Ascending aorta (tissue), 2 donors: Measurements from ENCODE around the gene TOLLIP. TPM values are rescaled to one million over a fixed set of nuclear protein-coding genes. Genes with fewer than 3 reads are reported as not detected.

Experiments
- DNase-seq, 2 donors: peaks; one replicate each; pipeline ENCODE4 v3.0.0-alpha.2; 2019; ENCODE audit warnings: low spot score in 2 of 2
- H3K27ac ChIP-seq, 2 donors: fragments of 200-600 bp; sonication (generic); one replicate each; pipeline ENCODE4 v1.5.1; 2016 to 2017; ENCODE audit warnings: mild to moderate bottlenecking in 1 of 2
- H3K27me3 ChIP-seq: fragments of 200-600 bp; sonication (generic); one replicate; pipeline ENCODE4 v1.5.1; 2017
- H3K36me3 ChIP-seq, 2 donors: fragments of 200-600 bp; sonication (generic); one replicate each; pipeline ENCODE4 v1.5.1; 2016
- H3K4me1 ChIP-seq, 2 donors: fragments of 200-600 bp; sonication (generic); one replicate each; pipeline ENCODE4 v1.5.1; 2016 to 2017; ENCODE audit warnings: mild to moderate bottlenecking in 1 of 2
- H3K4me3 ChIP-seq, 2 donors: fragments of 200-600 bp; sonication (generic); one replicate each; pipeline ENCODE4 v1.5.1; 2016 to 2017; ENCODE audit warnings: mild to moderate bottlenecking in 1 of 2
- H3K9me3 ChIP-seq, 2 donors: fragments of 200-600 bp; sonication (generic); one replicate each; pipeline ENCODE4 v1.5.1; 2016
- intact Hi-C: fragments of 100-400 bp; cut with DNase I; formaldehyde crosslinking; loops from one replicate; pipeline ENCODE4 v1.15.1; 2023
- total RNA-seq: library from RNA; depleted of rRNA; stranded (reverse); fragments of >200 nt; gene quantifications from one replicate; pipeline ENCODE4 v1.1.0, GENCODE V29; 2016
- TF ChIP-seq, protein P1 (sequence below), 3 experiments: fragments of 200-600 bp in 2 of 3; fragments of 450-650 bp in 1 of 3; sonication (generic) in 2 of 3; IDR thresholded peaks; one replicate each; pipeline ENCODE4 v1.5.1; 2016 to 2019; ENCODE audit warnings: antibody characterized with exemption in 3 of 3, mild to moderate bottlenecking in 1 of 3, moderate library complexity in 1 of 3

The TOLLIP gene
- total RNA-seq, 1 donor from 2014 or later = 63.0 TPM

DNA sequence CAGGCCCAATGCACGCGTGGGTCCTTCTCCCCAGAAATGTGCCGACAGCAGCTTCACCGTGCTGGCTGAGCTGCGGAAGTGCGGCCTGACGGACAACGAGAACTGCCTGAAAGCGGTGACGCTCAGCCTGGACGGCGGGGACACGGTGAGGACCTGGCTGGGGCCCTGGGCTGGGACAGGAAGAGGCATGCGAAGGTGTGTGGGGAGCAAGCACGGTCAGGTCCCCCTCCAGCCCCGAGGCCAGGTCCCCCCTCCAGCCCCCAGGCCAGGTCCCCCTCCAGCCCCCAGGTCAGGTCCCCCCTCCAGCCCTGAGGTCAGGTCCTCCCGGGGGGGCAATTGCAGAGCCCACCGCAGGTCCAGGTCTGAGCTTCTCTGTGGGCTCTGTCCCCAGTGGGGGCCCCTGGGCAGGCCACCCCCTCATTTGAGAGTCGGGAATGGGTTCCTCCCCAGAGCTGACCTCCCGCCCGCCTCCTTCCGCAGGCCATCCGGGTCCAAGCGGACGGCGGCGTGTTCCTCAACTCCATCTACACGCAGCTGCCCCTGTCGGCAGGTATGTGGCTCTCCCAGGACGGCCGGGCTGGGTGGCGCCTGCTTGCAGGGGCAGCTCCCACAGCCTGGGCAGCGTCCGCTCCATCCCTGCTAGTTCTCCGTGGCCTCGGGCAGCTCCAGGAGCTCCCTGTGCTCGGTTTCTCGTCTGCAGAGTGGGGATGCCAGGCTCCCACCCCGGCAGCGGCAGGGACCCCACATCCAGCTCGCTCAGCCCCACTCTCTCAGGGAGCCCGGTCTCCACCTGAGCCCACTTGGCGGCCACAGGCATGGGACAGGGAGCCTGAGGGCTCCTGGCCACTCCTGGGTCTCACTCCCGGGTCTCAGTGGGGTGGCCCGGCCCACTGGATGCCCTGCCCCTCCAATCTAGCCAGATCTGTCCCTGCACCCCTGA is 78.7 kb downstream of the TOLLIP start:
- Histone ChIP-seq H3K4me1 (no peaks in the 10 kb centered on the region), H3K9me3 (no peaks in the 10 kb centered on the region), H3K27me3 (no peaks in the 10 kb centered on the region), H3K27ac (no peak overlapping the region), H3K36me3 (no peaks in the 10 kb centered on the region), H3K4me3 (no peak overlapping the region)
- TF ChIP-seq, protein P1, sequence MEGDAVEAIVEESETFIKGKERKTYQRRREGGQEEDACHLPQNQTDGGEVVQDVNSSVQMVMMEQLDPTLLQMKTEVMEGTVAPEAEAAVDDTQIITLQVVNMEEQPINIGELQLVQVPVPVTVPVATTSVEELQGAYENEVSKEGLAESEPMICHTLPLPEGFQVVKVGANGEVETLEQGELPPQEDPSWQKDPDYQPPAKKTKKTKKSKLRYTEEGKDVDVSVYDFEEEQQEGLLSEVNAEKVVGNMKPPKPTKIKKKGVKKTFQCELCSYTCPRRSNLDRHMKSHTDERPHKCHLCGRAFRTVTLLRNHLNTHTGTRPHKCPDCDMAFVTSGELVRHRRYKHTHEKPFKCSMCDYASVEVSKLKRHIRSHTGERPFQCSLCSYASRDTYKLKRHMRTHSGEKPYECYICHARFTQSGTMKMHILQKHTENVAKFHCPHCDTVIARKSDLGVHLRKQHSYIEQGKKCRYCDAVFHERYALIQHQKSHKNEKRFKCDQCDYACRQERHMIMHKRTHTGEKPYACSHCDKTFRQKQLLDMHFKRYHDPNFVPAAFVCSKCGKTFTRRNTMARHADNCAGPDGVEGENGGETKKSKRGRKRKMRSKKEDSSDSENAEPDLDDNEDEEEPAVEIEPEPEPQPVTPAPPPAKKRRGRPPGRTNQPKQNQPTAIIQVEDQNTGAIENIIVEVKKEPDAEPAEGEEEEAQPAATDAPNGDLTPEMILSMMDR (IDR thresholded peaks at IDR 0.05) = no peak
- DNase-seq = no peak
- intact Hi-C loops = no loop called here

DNA sequence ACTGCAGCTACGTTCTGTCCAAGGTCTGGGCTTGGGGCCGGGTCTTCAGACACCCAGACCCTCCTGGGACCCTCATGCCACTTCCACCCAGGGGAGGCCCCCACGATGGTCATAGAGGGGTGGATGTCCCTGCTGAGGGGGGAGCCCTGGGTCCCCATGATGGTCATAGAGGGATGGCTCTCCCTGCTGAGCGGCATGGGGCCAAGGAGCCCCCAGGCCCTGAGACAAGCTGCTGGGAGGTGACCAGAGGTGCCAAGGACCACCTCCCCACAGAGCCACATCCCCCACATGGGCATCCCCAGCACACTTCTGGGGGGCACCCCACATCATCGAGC is 79.3 kb downstream of the TOLLIP start:
- Histone ChIP-seq H3K36me3 (no peaks in the 10 kb centered on the region), H3K27me3 (no peaks in the 10 kb centered on the region), H3K27ac (no peak overlapping the region), H3K4me1 (no peaks in the 10 kb centered on the region), H3K4me3 (no peak overlapping the region), H3K9me3 (no peaks in the 10 kb centered on the region)
- intact Hi-C loops = no loop called here
- DNase-seq = no peak
- TF ChIP-seq, protein P1 (IDR thresholded peaks at IDR 0.05) = no peak

DNA sequence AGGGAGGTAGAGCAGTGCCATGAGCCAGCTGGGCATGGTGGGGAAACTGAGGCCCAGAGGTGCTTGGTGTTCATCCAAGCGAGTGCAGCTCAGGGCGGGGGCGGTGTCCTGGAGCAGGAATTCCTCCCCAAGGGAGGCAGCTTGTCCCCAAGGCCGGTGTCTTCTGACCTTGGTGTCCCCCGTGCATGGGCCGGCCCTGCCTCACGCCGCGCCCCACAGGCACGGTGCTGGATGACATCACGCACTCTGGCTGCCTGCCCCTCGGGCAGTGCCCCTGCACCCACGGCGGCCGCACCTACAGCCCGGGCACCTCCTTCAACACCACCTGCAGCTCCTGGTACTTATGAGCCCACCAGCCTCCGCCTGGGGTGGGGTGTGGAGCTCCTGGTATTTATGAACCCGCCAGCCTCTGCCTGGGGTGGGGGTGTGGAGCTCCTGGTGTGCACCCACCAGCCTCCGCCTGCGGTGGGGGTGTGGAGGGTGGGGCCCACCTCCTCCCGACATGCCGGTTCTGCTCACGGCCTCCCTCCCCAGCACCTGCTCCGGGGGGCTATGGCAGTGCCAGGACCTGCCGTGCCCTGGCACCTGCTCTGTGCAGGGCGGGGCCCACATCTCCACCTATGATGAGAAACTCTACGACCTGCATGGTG is 79.8 kb downstream of the TOLLIP start:
- intact Hi-C loops = no loop called here

DNA sequence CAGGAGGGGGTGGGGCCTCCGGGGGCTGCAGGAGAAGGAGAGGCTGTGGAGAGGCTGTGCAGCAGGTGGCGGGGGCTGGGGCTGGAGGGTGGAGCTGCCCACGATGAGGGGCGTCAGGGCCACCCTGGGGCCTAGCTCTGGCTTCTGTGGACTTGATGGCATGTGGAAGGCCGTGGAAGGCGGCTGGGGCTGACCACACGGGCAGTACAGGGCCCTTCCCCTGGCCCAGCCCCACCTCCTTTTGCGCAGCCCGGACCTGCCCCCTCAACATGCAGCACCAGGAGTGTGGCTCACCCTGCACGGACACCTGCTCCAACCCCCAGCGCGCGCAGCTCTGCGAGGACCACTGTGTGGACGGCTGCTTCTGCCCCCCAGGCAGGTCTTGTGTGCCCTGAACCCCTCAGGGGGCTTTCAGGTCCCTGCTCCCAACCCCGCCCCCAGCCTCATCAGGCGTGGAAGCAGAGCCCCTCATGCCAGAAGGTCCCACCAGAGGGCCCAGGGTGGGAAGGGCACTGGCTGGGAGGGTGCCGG is 80.4 kb downstream of the TOLLIP start:
- DNase-seq = no peak
- H3K27ac ChIP-seq = no peak overlapping the region
- TF ChIP-seq, protein P1 (IDR thresholded peaks at IDR 0.05) = no peak
- no peaks in the 10 kb centered on the region for H3K9me3 ChIP-seq
- intact Hi-C loops = no loop called here
- H3K4me1 ChIP-seq = no peaks in the 10 kb centered on the region
- no peaks in the 10 kb centered on the region for H3K27me3 ChIP-seq
- no peaks in the 10 kb centered on the region for H3K36me3 ChIP-seq
- no peak overlapping the region for H3K4me3 ChIP-seq

More for the DNA sequence above, 79.8 kb downstream of the TOLLIP start:
- Histone ChIP-seq H3K27me3 (no peaks in the 10 kb centered on the region), H3K4me1 (no peaks in the 10 kb centered on the region), H3K36me3 (no peaks in the 10 kb centered on the region), H3K27ac (no peak overlapping the region), H3K4me3 (no peak overlapping the region), H3K9me3 (no peaks in the 10 kb centered on the region)
- no peak for DNase-seq
- TF ChIP-seq, protein P1 (IDR thresholded peaks at IDR 0.05) = no peak

DNA sequence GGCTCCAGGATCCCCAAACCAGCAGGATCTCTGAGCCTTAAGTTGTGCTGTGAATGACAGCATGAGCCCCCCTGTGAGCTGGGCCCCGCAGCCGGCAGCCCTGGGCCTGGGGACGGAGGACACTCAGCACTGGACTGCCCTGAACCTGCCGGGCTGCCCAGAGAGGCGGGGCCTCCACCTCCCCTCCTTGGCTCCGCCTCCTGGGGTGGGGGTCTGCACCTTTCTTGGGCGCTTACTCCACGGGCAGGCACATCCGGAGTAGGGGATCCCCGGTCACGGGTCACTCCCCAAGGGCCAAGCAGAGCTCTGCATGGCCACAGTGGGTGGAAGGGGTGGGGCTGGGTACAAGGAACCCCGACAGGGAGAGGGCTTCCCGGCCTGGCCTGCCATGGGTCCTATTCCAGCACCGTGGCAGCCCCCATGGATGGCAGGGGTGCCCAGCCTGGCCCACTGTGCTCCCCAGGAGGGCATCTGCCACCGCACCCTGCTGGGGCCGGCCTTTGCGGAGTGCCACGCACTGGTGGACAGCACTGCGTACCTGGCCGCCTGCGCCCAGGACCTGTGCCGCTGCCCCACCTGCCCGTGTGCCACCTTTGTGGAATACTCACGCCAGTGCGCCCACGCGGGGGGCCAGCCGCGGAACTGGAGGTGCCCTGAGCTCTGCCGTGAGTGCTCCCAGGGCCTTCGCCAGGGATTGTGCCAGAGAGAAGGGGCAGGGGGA is 81.2 kb downstream of the TOLLIP start:
- DNase-seq = no peak
- H3K27me3 ChIP-seq = no peaks in the 10 kb centered on the region

More for the DNA sequence above, 81.2 kb downstream of the TOLLIP start:
- Histone ChIP-seq H3K9me3 (no peaks in the 10 kb centered on the region), H3K4me1 (no peaks in the 10 kb centered on the region), H3K27ac (no peak overlapping the region), H3K4me3 (no peak overlapping the region), H3K36me3 (no peaks in the 10 kb centered on the region)
- TF ChIP-seq, protein P1 (IDR thresholded peaks at IDR 0.05) = no peak
- intact Hi-C loops = no loop called here
